ENCODE data around the gene NR3C1.

The NR3C1 gene

GRCh38 chr5:143308731-143309130 is 94.8 kb downstream of the NR3C1 start:
- TF ChIP-seq ZFP30 (CRISPR knock-in tag; IDR thresholded peaks at IDR 0.05) (no peak), ZNF70 (CRISPR knock-in tag; IDR thresholded peaks at IDR 0.05) (no peak), ZNF565 (CRISPR knock-in tag; conservative IDR thresholded peaks at IDR 0.05; ENCODE audit: low read depth) (no peak), ISL1 (CRISPR knock-in tag; IDR thresholded peaks at IDR 0.05) (no peak), BACH2 (CRISPR knock-in tag; IDR thresholded peaks at IDR 0.05; ENCODE audit: borderline replicate concordance) (no peak), SNAI2 (CRISPR knock-in tag; IDR thresholded peaks at IDR 0.05) (no peak), PPARA (CRISPR knock-in tag; IDR thresholded peaks at IDR 0.05; ENCODE audit: borderline replicate concordance) (no peak), ZNF8 (CRISPR knock-in tag; IDR thresholded peaks at IDR 0.05) (no peak), ZFP3 (CRISPR knock-in tag; IDR thresholded peaks at IDR 0.05) (no peak), CSDC2 (CRISPR knock-in tag; IDR thresholded peaks at IDR 0.05) (no peak), TCF4 (CRISPR knock-in tag; IDR thresholded peaks at IDR 0.05; ENCODE audit: borderline replicate concordance) (no peak), POU6F1 (CRISPR knock-in tag; IDR thresholded peaks at IDR 0.05; ENCODE audit: borderline replicate concordance, low read depth) (no peak), GLIS3 (CRISPR knock-in tag; IDR thresholded peaks at IDR 0.05) (no peak)
- TF ChIP-seq, protein P1, sequence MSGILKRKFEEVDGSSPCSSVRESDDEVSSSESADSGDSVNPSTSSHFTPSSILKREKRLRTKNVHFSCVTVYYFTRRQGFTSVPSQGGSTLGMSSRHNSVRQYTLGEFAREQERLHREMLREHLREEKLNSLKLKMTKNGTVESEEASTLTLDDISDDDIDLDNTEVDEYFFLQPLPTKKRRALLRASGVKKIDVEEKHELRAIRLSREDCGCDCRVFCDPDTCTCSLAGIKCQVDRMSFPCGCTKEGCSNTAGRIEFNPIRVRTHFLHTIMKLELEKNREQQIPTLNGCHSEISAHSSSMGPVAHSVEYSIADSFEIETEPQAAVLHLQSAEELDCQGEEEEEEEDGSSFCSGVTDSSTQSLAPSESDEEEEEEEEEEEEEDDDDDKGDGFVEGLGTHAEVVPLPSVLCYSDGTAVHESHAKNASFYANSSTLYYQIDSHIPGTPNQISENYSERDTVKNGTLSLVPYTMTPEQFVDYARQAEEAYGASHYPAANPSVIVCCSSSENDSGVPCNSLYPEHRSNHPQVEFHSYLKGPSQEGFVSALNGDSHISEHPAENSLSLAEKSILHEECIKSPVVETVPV (CRISPR knock-in tag; IDR thresholded peaks at IDR 0.05) = no peak
- ATAC-seq = no peak

GRCh38 chr5:143306040-143306439 is 97.4 kb downstream of the NR3C1 start:
- ATAC-seq = no peak
- TF ChIP-seq POU6F1 (CRISPR knock-in tag; IDR thresholded peaks at IDR 0.05; ENCODE audit: borderline replicate concordance, low read depth) = no peak
- TF ChIP-seq ZFP30 (CRISPR knock-in tag; IDR thresholded peaks at IDR 0.05) = no peak
- TF ChIP-seq, protein P1 (CRISPR knock-in tag; IDR thresholded peaks at IDR 0.05) = no peak
- no peak for TF ChIP-seq ZNF8 (CRISPR knock-in tag; IDR thresholded peaks at IDR 0.05)
- no peak for TF ChIP-seq RARB (CRISPR knock-in tag; IDR thresholded peaks at IDR 0.05)

- TF ChIP-seq TSHZ2 (CRISPR knock-in tag; IDR thresholded peaks at IDR 0.05) (no peak), GLIS3 (CRISPR knock-in tag; IDR thresholded peaks at IDR 0.05) (no peak), ZFP3 (CRISPR knock-in tag; IDR thresholded peaks at IDR 0.05) (no peak)
- ATAC-seq = no peak
Measured at GRCh38 chr5:143304836-143305475, 98.5 kb downstream of the NR3C1 start.

DNA sequence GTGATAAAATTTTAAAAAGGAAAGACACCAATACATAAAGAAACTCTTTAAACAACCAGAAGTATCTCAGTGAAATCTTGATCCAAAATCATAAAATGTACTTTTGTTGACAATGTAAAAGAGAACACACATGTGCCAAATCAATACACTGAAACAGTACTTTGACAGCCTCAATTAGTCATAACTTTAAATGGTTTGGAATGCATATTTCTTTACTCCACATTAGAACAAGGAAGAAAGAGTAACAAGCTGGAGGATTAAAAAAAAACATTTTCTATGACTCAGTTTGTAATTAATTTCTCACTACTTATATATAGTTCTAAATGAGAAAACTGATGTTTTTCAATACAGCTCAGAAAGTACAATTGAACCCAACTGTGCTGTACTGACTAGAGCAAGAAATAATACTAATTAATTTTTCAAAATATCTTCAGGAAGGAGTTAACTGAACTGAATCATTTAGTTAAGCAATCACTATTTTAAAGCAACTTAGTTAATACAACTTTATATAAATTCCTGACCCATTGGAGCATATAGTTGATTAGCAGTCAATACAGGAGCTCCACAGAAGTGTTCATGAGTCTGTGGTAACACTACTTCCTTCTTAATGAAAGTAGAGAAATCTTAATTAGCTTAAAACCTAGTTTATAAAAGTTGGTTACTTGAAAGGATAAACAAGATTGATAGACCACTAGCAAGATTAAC is 101.0 kb downstream of the NR3C1 start:
- no peak for TF ChIP-seq ESRRG (CRISPR knock-in tag; IDR thresholded peaks at IDR 0.05)
- no peak for TF ChIP-seq POU6F1 (CRISPR knock-in tag; IDR thresholded peaks at IDR 0.05; ENCODE audit: borderline replicate concordance, low read depth)
- TF ChIP-seq, protein P1 (CRISPR knock-in tag; IDR thresholded peaks at IDR 0.05) = no peak
- TF ChIP-seq ARNTL (CRISPR knock-in tag; IDR thresholded peaks at IDR 0.05; ENCODE audit: borderline replicate concordance, low read depth) = no peak
- TF ChIP-seq ZC3H10 (CRISPR knock-in tag; IDR thresholded peaks at IDR 0.05) = no peak
- TF ChIP-seq ZNF8 (CRISPR knock-in tag; IDR thresholded peaks at IDR 0.05) = no peak
- no peak for TF ChIP-seq ZFP30 (CRISPR knock-in tag; IDR thresholded peaks at IDR 0.05)
- no peak for TF ChIP-seq TOX (CRISPR knock-in tag; IDR thresholded peaks at IDR 0.05; ENCODE audit: borderline replicate concordance)
- TF ChIP-seq CSDC2 (CRISPR knock-in tag; IDR thresholded peaks at IDR 0.05) = no peak
- no peak for ATAC-seq

Data from SK-N-SH treated with all-trans-retinoic acid at 6 μM for 48 hours (cell line).